ENCODE data around the gene NDUFB5. TPM values are rescaled to one million over a fixed set of nuclear protein-coding genes. Genes with fewer than 3 reads are reported as not detected.

The NDUFB5 gene
- total RNA-seq, 4 donors from 2014 or later: 23.1 to 107 (median 60.3) TPM

- TF ChIP-seq CTCF (IDR thresholded peaks at IDR 0.05) (no peak), POLR2A (IDR thresholded peaks at IDR 0.05) (no peak)
- Histone ChIP-seq H3K27me3 (no peaks in the 10 kb centered on the region), H3K27ac (no peak overlapping the region), H3K36me3 (no peaks in the 10 kb centered on the region), H3K4me3 (no peak overlapping the region), H3K9me3 (no peaks in the 10 kb centered on the region), H3K4me1 (no peaks in the 10 kb centered on the region)
- DNase-seq: no peak
- intact Hi-C loops (cut with DNase I; ENCODE audit: low total_unique reads): no loop called here
These were observed 68.3 kb downstream of the NDUFB5 start for GRCh38 chr3:179672918-179673317.

GRCh38 chr3:179673523-179673922 lies 68.9 kb downstream of the NDUFB5 start:
- Histone ChIP-seq H3K4me1 (no peaks in the 10 kb centered on the region), H3K4me3 (no peak overlapping the region), H3K27ac (no peak overlapping the region), H3K27me3 (no peaks in the 10 kb centered on the region), H3K9me3 (no peaks in the 10 kb centered on the region), H3K36me3 (no peaks in the 10 kb centered on the region)
- no peak for DNase-seq
- TF ChIP-seq POLR2A (IDR thresholded peaks at IDR 0.05) (no peak), CTCF (IDR thresholded peaks at IDR 0.05) (no peak)
- intact Hi-C loops (cut with DNase I; ENCODE audit: low total_unique reads): no loop called here

- intact Hi-C loops (cut with DNase I; ENCODE audit: low total_unique reads): no loop called here
- no peaks in the 10 kb centered on the region for H3K9me3 ChIP-seq
- no peaks in the 10 kb centered on the region for H3K4me1 ChIP-seq
- no peaks in the 10 kb centered on the region for H3K27me3 ChIP-seq
- no peak overlapping the region for H3K27ac ChIP-seq
- no peak for DNase-seq
- no peak overlapping the region for H3K4me3 ChIP-seq
- no peaks in the 10 kb centered on the region for H3K36me3 ChIP-seq
- TF ChIP-seq CTCF (IDR thresholded peaks at IDR 0.05): no peak
- TF ChIP-seq POLR2A (IDR thresholded peaks at IDR 0.05): no peak
These were observed 71.5 kb downstream of the NDUFB5 start for GRCh38 chr3:179676081-179676480.

Small RNAs within 50 kb of the gene (small RNA-seq; reads per million reads assigned to genes)
- gene AC090425.1: not detected
- gene RF01210: not detected

Other genes with a start within 250 kb of the NDUFB5 start
- gene GNB4, start 153.3 kb upstream of the NDUFB5 start, total RNA-seq: 100 to 1,000 TPM in 1 of 4 donors, 10 to 100 TPM in 3; 18.2 to 110 (median 47.8) TPM
- 10 to 100 TPM; 38.7 to 84.5 (median 51.2) TPM for gene ACTL6A, start 41.9 kb upstream of the NDUFB5 start, total RNA-seq
- 10 to 100 TPM; 15.6 to 34.8 (median 31.5) TPM for gene MRPL47, start 156 bp upstream of the NDUFB5 start, total RNA-seq
- 10 to 100 TPM; 17.4 to 19.8 (median 18.2) TPM for gene USP13, start 48.2 kb downstream of the NDUFB5 start, total RNA-seq

All from uterus (tissue), 4 donors.